ENCODE measurements around the gene PP2D1.

Gene PP2D1, protein sequence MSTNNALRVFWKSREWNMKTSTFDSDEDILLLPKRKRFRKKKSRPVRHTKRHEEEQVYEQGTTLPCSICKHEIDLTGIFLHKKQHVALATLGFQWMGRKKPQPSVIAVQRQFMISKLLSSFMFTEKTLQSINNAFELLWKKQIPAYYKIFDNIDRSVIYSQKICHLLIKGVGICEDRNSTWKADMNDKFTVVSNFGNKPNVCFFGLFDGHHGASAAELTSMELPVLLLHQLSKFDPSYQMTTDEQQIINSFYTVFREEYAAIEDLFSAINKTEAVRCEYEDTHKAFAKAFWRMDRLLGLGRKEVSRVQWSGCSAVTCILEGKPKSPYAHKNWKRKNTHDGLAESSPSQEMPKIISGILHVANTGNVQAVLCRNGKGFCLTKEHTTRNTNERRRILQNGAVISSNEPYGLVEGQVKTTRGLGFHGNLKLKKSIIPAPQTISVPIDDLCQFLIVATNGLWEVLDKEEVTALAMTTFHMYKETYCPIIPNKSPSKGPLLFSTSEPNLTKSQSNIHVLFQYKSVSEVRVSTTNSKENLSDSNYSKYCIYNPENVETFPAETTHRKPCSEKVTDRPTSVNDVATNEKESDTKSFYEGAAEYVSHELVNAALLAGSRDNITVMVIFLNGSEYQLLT

DNA sequence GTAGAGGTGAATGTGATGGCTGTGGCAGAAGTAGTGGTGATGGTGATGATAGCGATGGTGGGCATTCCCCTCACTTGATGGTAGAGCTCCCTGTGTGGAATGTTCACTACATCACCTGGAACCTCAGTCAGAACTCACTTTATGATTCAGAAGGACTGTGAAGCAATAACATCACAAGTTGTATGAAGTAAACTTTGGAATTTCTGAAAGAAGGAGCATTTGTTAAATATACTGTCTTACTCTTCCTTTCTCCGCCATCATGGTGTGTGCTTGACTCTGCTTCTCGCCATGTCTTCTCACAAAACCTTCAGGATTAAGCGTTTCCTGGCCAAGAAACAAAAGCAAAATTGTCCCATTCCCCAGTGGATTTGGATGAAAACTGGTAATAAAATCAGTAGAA lies at the start of gene PP2D1:
TSS of gene PP2D1 (minus strand) at position 101 of the 400 bp plus-strand sequence. CDS start 192 bp downstream, outside the sequence.
- H3K27me3 ChIP-seq (ENCODE audit: control insufficient read depth, insufficient read depth, low read length), result no peaks in the 10 kb centered on the region
- no peaks in the 10 kb centered on the region for H3K4me1 ChIP-seq (ENCODE audit: control insufficient read depth, insufficient read depth, low read length)
- no peak within 1 kb of the TSS for H3K27ac ChIP-seq (ENCODE audit: low read depth, low read length)
- H3K9ac ChIP-seq (ENCODE audit: low read length), result no peak within 1 kb of the TSS
- no peaks in the 10 kb centered on the region for H3K36me3 ChIP-seq (ENCODE audit: control insufficient read depth, insufficient read depth, low read length)
- no peak within 1 kb of the TSS for H3K4me3 ChIP-seq (ENCODE audit: low read depth, low read length)
- no peaks in the 10 kb centered on the region for H3K9me3 ChIP-seq (ENCODE audit: control insufficient read depth, insufficient read depth, low read depth, low read length)

DNA sequence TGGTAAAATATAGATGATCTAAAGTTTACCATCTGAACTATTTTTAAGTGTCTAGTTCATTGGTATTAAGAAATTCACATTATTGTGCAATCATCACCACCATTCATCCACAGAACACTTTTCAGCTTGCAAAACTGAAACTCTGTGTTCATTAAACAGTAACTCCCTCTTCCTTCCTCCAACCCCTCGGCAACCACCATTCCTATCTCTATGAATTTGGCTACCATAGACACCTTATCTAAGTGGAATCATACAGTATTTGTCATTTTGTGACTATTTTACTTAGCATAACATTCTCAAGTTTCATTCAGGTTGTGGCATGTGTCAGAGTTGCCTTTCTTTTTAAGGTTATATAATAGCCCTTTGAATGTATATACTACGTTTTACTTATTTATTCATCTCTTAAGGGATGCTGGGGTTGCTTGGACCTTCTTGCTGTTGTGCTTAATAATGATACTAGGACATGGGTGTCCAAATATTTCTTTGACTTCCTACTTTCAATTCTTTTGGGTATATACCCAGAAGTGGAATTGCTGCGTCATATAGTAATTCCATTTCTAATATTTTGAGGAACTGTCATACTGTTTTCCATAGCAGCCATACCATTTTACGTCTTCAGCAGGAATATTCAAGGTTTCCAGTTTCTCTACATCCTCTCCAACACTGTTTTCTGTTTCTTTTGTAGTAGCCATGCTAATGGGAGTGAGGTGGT lies 49.1 kb upstream of the PP2D1 start:
- H3K27ac ChIP-seq (ENCODE audit: low read depth, low read length), result no peak overlapping the region
- no peaks in the 10 kb centered on the region for H3K36me3 ChIP-seq (ENCODE audit: control insufficient read depth, insufficient read depth, low read length)
- H3K4me3 ChIP-seq (ENCODE audit: low read depth, low read length), result no peak overlapping the region

DNA sequence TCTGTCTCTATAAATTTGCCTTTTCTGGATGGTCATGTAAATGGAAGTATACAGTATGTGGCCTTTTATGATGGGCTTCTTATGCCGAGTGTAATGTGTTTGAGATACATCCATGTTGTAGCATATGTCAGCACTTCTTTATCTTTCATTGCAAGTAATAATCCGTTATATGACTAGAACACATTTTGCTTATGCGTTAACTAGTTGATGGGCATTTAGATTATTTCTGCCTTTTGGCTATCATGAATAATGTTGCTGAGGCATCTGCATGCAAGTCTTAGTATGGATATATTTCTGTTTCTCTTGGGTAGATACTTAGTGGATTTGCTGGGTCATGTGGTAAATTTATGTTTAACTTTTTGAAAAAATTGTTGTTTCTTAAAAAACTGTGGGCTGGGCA lies 47.9 kb upstream of the PP2D1 start:
- no peaks in the 10 kb centered on the region for H3K36me3 ChIP-seq (ENCODE audit: control insufficient read depth, insufficient read depth, low read length)
- no peak overlapping the region for H3K27ac ChIP-seq (ENCODE audit: low read depth, low read length)
- H3K9ac ChIP-seq (ENCODE audit: low read length), result no peak overlapping the region
- no peaks in the 10 kb centered on the region for H3K9me3 ChIP-seq (ENCODE audit: control insufficient read depth, insufficient read depth, low read depth, low read length)
- no peaks in the 10 kb centered on the region for H3K27me3 ChIP-seq (ENCODE audit: control insufficient read depth, insufficient read depth, low read length)
- no peak overlapping the region for H3K4me3 ChIP-seq (ENCODE audit: low read depth, low read length)
- H3K4me1 ChIP-seq (ENCODE audit: control insufficient read depth, insufficient read depth, low read length), result peaks cover 5% of the 10 kb centered on the region

More for the DNA sequence above, 49.1 kb upstream of the PP2D1 start:
- Histone ChIP-seq H3K9ac (ENCODE audit: low read length) (no peak overlapping the region), H3K9me3 (ENCODE audit: control insufficient read depth, insufficient read depth, low read depth, low read length) (no peaks in the 10 kb centered on the region), H3K27me3 (ENCODE audit: control insufficient read depth, insufficient read depth, low read length) (no peaks in the 10 kb centered on the region), H3K4me1 (ENCODE audit: control insufficient read depth, insufficient read depth, low read length) (no peaks in the 10 kb centered on the region)

DNA sequence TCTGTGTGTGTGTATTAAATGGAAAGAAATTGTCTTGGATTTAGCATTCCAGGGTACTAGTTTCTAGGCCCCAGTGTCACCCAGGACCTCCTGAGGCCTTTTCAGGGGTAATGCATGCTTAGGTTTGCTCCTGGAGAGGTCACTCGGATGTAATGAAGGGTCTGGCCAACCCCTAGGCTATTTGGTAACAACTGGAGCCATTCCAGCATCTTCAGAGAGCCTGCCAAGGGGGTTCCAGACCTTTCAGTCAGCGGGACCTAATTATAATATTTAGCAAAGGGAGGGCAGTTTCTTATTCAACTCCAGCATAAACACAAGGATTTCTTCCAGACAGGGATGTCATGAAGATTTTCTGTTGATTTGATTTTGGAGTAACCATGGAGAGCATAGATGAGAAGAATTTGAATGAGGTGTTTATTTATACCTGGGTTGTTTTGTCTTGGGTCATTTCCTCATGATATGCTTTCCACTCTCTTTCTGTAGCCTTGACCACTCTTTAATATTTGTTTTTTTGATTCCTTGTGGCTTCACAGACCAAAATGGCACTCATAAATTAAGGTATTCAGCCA lies 45.6 kb upstream of the PP2D1 start:
- Histone ChIP-seq H3K4me3 (ENCODE audit: low read depth, low read length) (no peak overlapping the region), H3K27ac (ENCODE audit: low read depth, low read length) (no peak overlapping the region), H3K27me3 (ENCODE audit: control insufficient read depth, insufficient read depth, low read length) (no peaks in the 10 kb centered on the region), H3K4me1 (ENCODE audit: control insufficient read depth, insufficient read depth, low read length) (peaks cover 5% of the 10 kb centered on the region), H3K9ac (ENCODE audit: low read length) (no peak overlapping the region), H3K36me3 (ENCODE audit: control insufficient read depth, insufficient read depth, low read length) (no peaks in the 10 kb centered on the region), H3K9me3 (ENCODE audit: control insufficient read depth, insufficient read depth, low read depth, low read length) (no peaks in the 10 kb centered on the region)

DNA sequence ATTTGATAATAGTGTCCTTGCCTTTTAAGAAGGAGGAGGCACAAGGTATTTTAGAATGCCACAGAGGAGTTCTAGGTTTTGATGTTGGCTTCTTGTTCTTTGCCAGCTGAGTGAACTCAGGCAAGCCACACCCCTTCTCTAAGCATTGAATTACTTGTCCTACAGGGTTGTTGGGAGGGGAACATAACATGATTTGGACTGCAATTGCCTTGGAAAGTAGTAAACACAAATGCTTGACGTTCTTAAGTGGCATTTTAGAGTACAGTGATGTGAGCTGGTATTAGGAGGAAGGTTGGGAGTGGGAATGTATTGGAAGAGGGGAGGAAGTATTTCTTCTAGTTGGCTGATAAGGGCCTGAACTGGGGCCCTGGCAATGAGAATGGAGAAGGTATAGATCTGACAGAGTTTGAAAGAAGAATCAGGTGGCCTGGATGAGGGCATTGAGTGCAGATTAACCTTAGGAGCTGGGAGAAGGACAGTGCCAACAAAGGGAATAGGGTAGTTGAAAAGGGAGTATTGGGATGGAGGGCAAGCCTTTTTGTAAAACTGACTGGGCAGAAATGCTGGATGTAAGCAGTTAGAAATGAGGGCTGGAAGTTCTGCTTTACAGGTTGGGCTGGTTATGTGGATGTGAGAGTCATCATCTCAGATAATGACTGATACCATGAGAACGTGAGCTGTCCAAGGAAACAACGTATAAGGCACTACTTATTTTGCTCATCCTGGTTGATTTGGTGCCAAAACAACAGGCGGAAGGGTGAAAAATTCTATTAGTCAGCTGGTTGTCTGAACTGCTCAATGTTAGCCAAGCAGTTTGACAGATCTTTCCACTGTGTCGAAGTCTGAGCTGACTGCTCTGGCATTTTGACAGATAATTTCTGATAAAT lies 44.9 kb upstream of the PP2D1 start:
- H3K27ac ChIP-seq (ENCODE audit: low read depth, low read length), result no peak overlapping the region
- H3K36me3 ChIP-seq (ENCODE audit: control insufficient read depth, insufficient read depth, low read length), result no peaks in the 10 kb centered on the region
- no peaks in the 10 kb centered on the region for H3K9me3 ChIP-seq (ENCODE audit: control insufficient read depth, insufficient read depth, low read depth, low read length)
- no peaks in the 10 kb centered on the region for H3K27me3 ChIP-seq (ENCODE audit: control insufficient read depth, insufficient read depth, low read length)
- no peak overlapping the region for H3K4me3 ChIP-seq (ENCODE audit: low read depth, low read length)
- peaks cover 5% of the 10 kb centered on the region for H3K4me1 ChIP-seq (ENCODE audit: control insufficient read depth, insufficient read depth, low read length)
- H3K9ac ChIP-seq (ENCODE audit: low read length), result no peak overlapping the region

DNA sequence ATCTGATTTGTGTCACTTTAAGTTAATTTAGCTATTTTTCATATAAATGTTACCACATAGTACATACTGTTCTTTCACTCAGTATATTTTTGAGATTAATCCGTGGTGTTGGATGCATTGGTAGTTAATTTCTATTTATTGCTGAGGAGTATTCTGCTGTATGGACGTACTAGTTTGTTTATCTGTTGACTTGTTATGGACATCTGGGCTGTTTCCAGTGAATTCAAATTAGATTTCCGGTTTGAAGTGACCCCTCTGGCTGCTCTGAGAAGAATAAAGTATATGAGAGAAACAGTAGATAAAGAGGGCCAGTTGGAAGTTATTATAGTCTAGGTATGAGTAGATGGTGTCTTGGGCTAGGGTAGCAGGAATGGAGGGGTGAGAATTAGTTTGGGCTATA lies 43.8 kb upstream of the PP2D1 start:
- Histone ChIP-seq H3K9ac (ENCODE audit: low read length) (no peak overlapping the region), H3K27ac (ENCODE audit: low read depth, low read length) (no peak overlapping the region), H3K36me3 (ENCODE audit: control insufficient read depth, insufficient read depth, low read length) (no peaks in the 10 kb centered on the region), H3K9me3 (ENCODE audit: control insufficient read depth, insufficient read depth, low read depth, low read length) (no peaks in the 10 kb centered on the region), H3K4me1 (ENCODE audit: control insufficient read depth, insufficient read depth, low read length) (peaks cover 5% of the 10 kb centered on the region), H3K4me3 (ENCODE audit: low read depth, low read length) (no peak overlapping the region), H3K27me3 (ENCODE audit: control insufficient read depth, insufficient read depth, low read length) (no peaks in the 10 kb centered on the region)

DNA sequence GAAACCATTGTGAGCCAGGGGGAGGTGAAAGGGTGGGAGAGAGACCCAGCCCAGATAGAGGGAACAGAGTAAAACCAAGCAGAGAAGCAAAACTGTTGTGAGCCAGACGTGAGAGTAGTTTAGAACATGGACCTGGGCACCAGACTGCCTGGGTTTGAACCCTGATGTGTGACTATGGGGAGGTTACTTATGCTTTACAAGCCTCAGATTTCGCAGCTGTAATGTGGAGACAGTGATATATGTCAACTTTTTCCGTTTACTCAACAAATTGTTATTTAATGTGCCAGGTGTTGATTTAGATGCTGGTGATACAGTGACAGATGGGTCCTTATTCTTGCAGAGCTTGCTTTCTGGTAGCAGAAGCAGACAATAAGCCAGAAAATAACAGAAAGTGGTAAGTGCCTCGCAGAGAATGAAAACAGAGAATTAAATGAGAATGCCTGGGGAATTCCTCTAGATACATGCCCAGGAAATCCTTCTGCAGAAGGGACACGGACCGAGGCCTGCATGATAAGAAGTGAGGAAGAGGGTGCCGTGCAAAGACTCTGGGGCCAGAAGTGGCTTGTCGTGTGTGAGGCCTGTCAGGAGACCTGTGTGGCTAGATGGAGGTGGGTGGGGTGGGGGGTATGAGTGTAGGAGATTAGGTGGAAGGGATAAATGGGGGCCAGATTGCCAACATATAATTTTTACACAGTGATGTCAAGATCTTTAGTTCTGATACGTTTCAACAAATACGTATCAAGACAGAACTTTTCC lies 43.1 kb upstream of the PP2D1 start:
- Histone ChIP-seq H3K27me3 (ENCODE audit: control insufficient read depth, insufficient read depth, low read length) (no peaks in the 10 kb centered on the region), H3K36me3 (ENCODE audit: control insufficient read depth, insufficient read depth, low read length) (no peaks in the 10 kb centered on the region), H3K4me1 (ENCODE audit: control insufficient read depth, insufficient read depth, low read length) (peaks cover 5% of the 10 kb centered on the region), H3K27ac (ENCODE audit: low read depth, low read length) (no peak overlapping the region), H3K9me3 (ENCODE audit: control insufficient read depth, insufficient read depth, low read depth, low read length) (no peaks in the 10 kb centered on the region), H3K4me3 (ENCODE audit: low read depth, low read length) (no peak overlapping the region), H3K9ac (ENCODE audit: low read length) (no peak overlapping the region)

DNA sequence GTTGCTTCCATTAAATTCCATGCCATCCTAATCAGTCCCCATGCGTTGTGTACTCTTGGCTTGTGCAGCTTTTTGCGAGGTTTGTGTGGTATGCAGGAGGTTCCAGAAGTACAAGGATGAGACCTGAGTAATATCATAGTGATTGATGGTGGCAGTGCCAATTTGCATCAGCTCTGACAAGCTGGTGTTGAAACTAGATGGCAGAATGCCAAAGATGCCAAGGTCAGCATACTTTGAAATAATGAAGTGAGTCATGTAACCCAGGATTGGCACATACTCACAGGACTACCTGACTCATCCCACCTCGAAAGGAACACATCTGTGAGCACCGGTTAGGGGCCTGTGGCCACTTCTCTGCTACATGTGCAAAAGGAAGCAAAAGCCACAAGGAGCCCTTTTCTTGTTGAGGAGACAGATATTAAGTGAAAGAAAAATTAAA lies 42.5 kb upstream of the PP2D1 start:
- H3K27ac ChIP-seq (ENCODE audit: low read depth, low read length), result no peak overlapping the region
- H3K4me1 ChIP-seq (ENCODE audit: control insufficient read depth, insufficient read depth, low read length), result peaks cover 5% of the 10 kb centered on the region
- H3K9me3 ChIP-seq (ENCODE audit: control insufficient read depth, insufficient read depth, low read depth, low read length), result no peaks in the 10 kb centered on the region
- H3K9ac ChIP-seq (ENCODE audit: low read length), result no peak overlapping the region
- H3K36me3 ChIP-seq (ENCODE audit: control insufficient read depth, insufficient read depth, low read length), result no peaks in the 10 kb centered on the region
- H3K4me3 ChIP-seq (ENCODE audit: low read depth, low read length), result no peak overlapping the region
- H3K27me3 ChIP-seq (ENCODE audit: control insufficient read depth, insufficient read depth, low read length), result no peaks in the 10 kb centered on the region

DNA sequence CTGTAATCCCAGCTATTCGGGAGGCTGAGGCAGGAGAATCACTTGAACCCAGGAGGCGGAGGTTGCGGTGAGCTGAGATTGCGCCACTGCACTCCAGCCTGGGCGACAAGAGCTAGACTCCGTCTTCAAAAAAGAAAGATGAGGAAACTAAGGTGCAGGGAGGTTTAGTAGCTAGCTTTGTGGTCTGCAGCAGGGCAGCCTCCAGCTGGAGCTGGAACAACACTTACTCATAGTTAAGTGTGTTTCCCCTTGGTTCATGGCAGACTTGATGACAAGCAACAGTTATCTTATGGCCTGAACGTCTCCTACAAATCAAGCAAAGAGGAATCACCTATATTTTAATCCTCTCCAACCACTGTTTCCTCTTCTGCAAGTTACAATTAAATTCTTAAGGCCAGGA lies 40.8 kb upstream of the PP2D1 start:
- H3K9ac ChIP-seq (ENCODE audit: low read length), result no peak overlapping the region
- H3K36me3 ChIP-seq (ENCODE audit: control insufficient read depth, insufficient read depth, low read length), result no peaks in the 10 kb centered on the region
- no peak overlapping the region for H3K4me3 ChIP-seq (ENCODE audit: low read depth, low read length)
- no peaks in the 10 kb centered on the region for H3K27me3 ChIP-seq (ENCODE audit: control insufficient read depth, insufficient read depth, low read length)
- no peak overlapping the region for H3K27ac ChIP-seq (ENCODE audit: low read depth, low read length)
- no peaks in the 10 kb centered on the region for H3K9me3 ChIP-seq (ENCODE audit: control insufficient read depth, insufficient read depth, low read depth, low read length)
- H3K4me1 ChIP-seq (ENCODE audit: control insufficient read depth, insufficient read depth, low read length), result peaks cover 5% of the 10 kb centered on the region

Data from HUES6 (cell line).